PFSK-1 (cell line): Measurements from ENCODE around the gene VPS35L.

Source experiments
- FOXP2 ChIP-seq: optimal IDR thresholded peaks from 2 replicates; pipeline ENCODE3; 2011; ENCODE audit warnings: borderline replicate concordance, control low read depth, inconsistent platforms; ENCODE audit not compliant: insufficient read depth; ENCODE audit errors: extremely low read length, extremely low read depth
- POLR2AphosphoS5 ChIP-seq: IDR thresholded peaks from 2 replicates; pipeline ENCODE4 v1.6.1; 2012; ENCODE audit warnings: low read depth, mild to moderate bottlenecking, control low read depth, low read length, moderate library complexity
- SIN3A ChIP-seq: IDR thresholded peaks from 2 replicates; pipeline ENCODE4 v1.6.1; 2012; ENCODE audit warnings: mild to moderate bottlenecking, low read length, moderate library complexity, borderline replicate concordance; ENCODE audit not compliant: insufficient read depth
- TAF1 ChIP-seq: IDR thresholded peaks from 2 replicates; pipeline ENCODE4 v1.6.1; 2012; ENCODE audit warnings: low read length, control low read depth, borderline replicate concordance; ENCODE audit not compliant: insufficient read depth
- TF ChIP-seq, protein P1 (sequence below), 2 experiments: IDR thresholded peaks; 2 replicates each; pipeline versions ENCODE4 v1.6.1 to v1.8.0; 2011 to 2012; ENCODE audit warnings: low read depth in 2 of 2, low read length in 2 of 2, control low read depth in 1 of 2, inconsistent platforms in 1 of 2, mild to moderate bottlenecking in 1 of 2, moderate library complexity in 1 of 2; ENCODE audit not compliant: insufficient read depth in 1 of 2

The VPS35L gene

DNA sequence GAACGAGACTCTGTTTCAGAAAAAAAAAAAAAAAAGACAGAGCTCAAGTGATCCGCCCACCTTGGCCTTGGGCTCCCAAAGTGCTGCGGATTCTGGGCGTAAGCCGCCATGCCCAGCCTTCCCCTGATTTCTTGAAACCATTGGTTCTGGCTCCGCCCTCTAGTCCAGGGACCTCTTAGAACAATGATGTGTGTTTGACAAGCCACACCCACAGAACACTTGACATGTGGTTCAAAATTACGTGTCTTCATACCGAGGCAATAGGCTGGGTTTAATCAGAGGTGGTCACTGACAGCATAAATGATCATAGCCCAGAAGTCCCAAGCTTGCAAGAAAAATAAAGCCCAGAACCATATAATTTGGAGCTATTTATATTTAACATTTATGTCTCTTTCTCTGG is 139.5 kb downstream of the VPS35L start:
- TF ChIP-seq, protein P1, sequence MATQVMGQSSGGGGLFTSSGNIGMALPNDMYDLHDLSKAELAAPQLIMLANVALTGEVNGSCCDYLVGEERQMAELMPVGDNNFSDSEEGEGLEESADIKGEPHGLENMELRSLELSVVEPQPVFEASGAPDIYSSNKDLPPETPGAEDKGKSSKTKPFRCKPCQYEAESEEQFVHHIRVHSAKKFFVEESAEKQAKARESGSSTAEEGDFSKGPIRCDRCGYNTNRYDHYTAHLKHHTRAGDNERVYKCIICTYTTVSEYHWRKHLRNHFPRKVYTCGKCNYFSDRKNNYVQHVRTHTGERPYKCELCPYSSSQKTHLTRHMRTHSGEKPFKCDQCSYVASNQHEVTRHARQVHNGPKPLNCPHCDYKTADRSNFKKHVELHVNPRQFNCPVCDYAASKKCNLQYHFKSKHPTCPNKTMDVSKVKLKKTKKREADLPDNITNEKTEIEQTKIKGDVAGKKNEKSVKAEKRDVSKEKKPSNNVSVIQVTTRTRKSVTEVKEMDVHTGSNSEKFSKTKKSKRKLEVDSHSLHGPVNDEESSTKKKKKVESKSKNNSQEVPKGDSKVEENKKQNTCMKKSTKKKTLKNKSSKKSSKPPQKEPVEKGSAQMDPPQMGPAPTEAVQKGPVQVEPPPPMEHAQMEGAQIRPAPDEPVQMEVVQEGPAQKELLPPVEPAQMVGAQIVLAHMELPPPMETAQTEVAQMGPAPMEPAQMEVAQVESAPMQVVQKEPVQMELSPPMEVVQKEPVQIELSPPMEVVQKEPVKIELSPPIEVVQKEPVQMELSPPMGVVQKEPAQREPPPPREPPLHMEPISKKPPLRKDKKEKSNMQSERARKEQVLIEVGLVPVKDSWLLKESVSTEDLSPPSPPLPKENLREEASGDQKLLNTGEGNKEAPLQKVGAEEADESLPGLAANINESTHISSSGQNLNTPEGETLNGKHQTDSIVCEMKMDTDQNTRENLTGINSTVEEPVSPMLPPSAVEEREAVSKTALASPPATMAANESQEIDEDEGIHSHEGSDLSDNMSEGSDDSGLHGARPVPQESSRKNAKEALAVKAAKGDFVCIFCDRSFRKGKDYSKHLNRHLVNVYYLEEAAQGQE (IDR thresholded peaks at IDR 0.05; ENCODE audit: insufficient read depth in 1 of 2, low read depth in 2 of 2, low read length in 2 of 2), result no peak

DNA sequence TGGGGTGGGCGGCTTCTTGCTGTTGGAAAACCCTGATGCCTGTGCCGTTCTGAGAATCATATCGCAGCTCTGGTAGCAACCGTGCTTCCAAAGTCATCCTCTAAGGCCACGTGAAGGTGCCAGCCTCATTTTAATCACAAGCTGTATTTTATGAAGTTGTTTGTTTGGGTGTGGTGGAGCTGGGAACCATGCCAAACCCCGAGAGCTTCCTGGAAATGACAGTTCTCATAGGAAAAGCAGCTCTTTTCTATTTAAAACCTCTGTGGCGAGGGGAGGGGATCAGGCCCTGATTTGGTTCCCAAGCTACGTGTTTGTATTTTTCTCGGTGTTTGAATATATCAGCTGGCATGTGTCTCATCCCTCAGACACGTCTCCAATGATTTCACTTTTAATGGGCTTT is 140.8 kb downstream of the VPS35L start:
- TF ChIP-seq, protein P1 (IDR thresholded peaks at IDR 0.05; ENCODE audit: insufficient read depth in 1 of 2, low read depth in 2 of 2, low read length in 2 of 2), result no peak
- TF ChIP-seq TAF1 (no peak), POLR2AphosphoS5 (no peak; the same call in 1 of the 2 replicates), SIN3A (no peak)

DNA sequence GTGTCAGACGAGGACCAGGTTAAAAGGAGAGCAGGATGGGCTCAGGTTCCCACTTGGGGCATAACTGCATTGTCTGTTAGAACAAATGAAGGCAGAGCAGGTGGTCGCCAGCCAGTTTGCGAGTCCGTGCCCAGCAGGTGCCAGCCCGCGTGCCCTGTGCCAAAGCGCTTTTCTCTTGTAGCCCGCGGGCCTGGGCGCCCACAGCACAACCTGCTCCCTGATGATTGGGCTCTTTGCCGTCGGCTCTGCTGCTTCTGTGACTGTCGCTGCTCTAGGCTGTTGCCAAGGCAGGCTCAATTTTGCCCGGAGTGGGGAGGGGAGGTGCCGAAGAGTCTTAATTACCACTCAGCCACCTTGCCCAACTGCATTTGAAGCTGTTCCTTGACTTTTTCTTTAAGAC is 141.5 kb downstream of the VPS35L start:
- TF ChIP-seq POLR2AphosphoS5 (no peak), SIN3A (no peak), FOXP2 (no peak), TAF1 (no peak)
- TF ChIP-seq, protein P1 (IDR thresholded peaks at IDR 0.05; ENCODE audit: insufficient read depth in 1 of 2, low read depth in 2 of 2, low read length in 2 of 2), result no peak

DNA sequence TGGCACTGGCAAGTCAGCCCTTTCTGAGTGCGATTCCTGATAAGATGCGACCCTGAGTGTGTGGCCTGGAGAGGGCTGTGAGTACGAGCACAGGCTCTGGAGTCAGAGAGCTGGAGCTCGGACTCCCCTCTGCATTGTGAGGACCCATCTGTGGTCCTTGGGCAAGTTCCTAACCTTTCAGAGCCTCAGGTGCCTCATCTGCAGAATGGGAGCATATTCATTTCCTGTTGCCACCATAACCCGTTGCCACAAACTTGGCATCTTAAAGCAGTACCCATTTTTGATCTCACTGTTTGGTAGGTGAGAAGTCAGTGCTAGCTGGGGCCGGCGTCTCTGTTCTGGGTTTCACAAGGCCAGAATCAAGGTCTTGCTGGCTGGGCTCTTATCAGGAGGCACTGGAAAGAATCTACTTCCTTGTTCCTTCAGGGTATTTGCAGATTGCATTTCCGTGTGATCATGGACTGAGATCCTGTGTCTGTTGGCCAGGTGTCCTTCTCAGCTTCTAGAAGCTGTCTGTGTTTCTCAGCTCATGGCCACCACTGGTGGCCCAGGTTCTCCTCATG is 142.3 kb downstream of the VPS35L start:
- no peak for TF ChIP-seq FOXP2
- TF ChIP-seq, protein P1 (IDR thresholded peaks at IDR 0.05; ENCODE audit: insufficient read depth in 1 of 2, low read depth in 2 of 2, low read length in 2 of 2), result no peak
- TF ChIP-seq SIN3A, result no peak
- no peak for TF ChIP-seq TAF1
- no peak for TF ChIP-seq POLR2AphosphoS5
